ENCODE results near the gene CD70.
"Not testable (repeated sequence)": the region's sequence is repeated elsewhere in the genome, so short reads cannot be mapped to it uniquely, and the experiment has no call there.

Gene CD70

GRCh38 chr19:6572217-6572616 is 18.7 kb downstream of the CD70 start:
- DNase-seq (ENCODE audit: insufficient read length, low spot score): no peak
- FAIRE-seq: no peak

- FAIRE-seq (no peak), DNase-seq (ENCODE audit: insufficient read length, low spot score) (no peak)
Measured at GRCh38 chr19:6571167-6571566, 19.8 kb downstream of the CD70 start.

GRCh38 chr19:6570764-6571163 is 20.2 kb downstream of the CD70 start:
- FAIRE-seq (no peak), DNase-seq (ENCODE audit: insufficient read length, low spot score) (no peak)

- DNase-seq (ENCODE audit: insufficient read length, low spot score) (no peak), FAIRE-seq (no peak)
Measured at GRCh38 chr19:6568816-6569215, 22.1 kb downstream of the CD70 start.

GRCh38 chr19:6568010-6568526 is 22.9 kb downstream of the CD70 start:
- no peak for FAIRE-seq

GRCh38 chr19:6566727-6567126 is 24.2 kb downstream of the CD70 start:
- not testable (repeated sequence) for DNase-seq (ENCODE audit: insufficient read length, low spot score); FAIRE-seq

More at GRCh38 chr19:6568010-6568526, 22.9 kb downstream of the CD70 start:
- DNase-seq (ENCODE audit: insufficient read length, low spot score): no peak

GRCh38 chr19:6564393-6564792 is 26.6 kb downstream of the CD70 start:
- no peak for DNase-seq (ENCODE audit: insufficient read length, low spot score)
- FAIRE-seq: no peak

GRCh38 chr19:6562437-6562836 is 28.5 kb downstream of the CD70 start:
- FAIRE-seq; DNase-seq (ENCODE audit: insufficient read length, low spot score): not testable (repeated sequence)

- peak; percentile 93 for FAIRE-seq
Measured at GRCh38 chr19:6556480-6557195, 34.3 kb downstream of the CD70 start.

GRCh38 chr19:6556043-6556449 is 34.9 kb downstream of the CD70 start:
- no peak for DNase-seq (ENCODE audit: insufficient read length, low spot score)
- FAIRE-seq: no peak

More at GRCh38 chr19:6556480-6557195, 34.3 kb downstream of the CD70 start:
- no peak for DNase-seq (ENCODE audit: insufficient read length, low spot score)

- peak; percentile 73 for DNase-seq (ENCODE audit: insufficient read length, low spot score)
- FAIRE-seq: peak; percentile 83
Measured at GRCh38 chr19:6551607-6552450, 39.1 kb downstream of the CD70 start.

- FAIRE-seq: no peak
- no peak for DNase-seq (ENCODE audit: insufficient read length, low spot score)
Measured at GRCh38 chr19:6551091-6551490, 39.9 kb downstream of the CD70 start.

- FAIRE-seq; DNase-seq (ENCODE audit: insufficient read length, low spot score): not testable (repeated sequence)
Measured at GRCh38 chr19:6550679-6551078, 40.3 kb downstream of the CD70 start.

- DNase-seq (ENCODE audit: insufficient read length, low spot score) (no peak), FAIRE-seq (peak; percentile 33)
Measured at GRCh38 chr19:6543866-6544347, 47.0 kb downstream of the CD70 start.

- DNase-seq (ENCODE audit: insufficient read length, low spot score) (no peak), FAIRE-seq (no peak)
Measured at GRCh38 chr19:6540918-6541689, 49.8 kb downstream of the CD70 start.

- no peak for FAIRE-seq
Measured at GRCh38 chr19:6539514-6539913, 51.4 kb downstream of the CD70 start.

More at GRCh38 chr19:6539514-6539913, 51.4 kb downstream of the CD70 start:
- no peak for DNase-seq (ENCODE audit: insufficient read length, low spot score)
